ENCODE results near the gene SMIM3.

The SMIM3 gene

GRCh38 chr5:150780187-150780692, 1.7 kb downstream of the SMIM3 start:
- CTCF ChIA-PET: interaction anchor here (0.8 to 4.3 kb wide), 6 partner anchors 9 to 211 kb away, joined by 3 to 40 read pairs (median 8); partner anchors contain the start of gene IRGM
- peak overlapping the region; percentile 91 for H3K4me3 ChIP-seq (ENCODE audit: low read depth, low read length)
- TF ChIP-seq, protein P1, sequence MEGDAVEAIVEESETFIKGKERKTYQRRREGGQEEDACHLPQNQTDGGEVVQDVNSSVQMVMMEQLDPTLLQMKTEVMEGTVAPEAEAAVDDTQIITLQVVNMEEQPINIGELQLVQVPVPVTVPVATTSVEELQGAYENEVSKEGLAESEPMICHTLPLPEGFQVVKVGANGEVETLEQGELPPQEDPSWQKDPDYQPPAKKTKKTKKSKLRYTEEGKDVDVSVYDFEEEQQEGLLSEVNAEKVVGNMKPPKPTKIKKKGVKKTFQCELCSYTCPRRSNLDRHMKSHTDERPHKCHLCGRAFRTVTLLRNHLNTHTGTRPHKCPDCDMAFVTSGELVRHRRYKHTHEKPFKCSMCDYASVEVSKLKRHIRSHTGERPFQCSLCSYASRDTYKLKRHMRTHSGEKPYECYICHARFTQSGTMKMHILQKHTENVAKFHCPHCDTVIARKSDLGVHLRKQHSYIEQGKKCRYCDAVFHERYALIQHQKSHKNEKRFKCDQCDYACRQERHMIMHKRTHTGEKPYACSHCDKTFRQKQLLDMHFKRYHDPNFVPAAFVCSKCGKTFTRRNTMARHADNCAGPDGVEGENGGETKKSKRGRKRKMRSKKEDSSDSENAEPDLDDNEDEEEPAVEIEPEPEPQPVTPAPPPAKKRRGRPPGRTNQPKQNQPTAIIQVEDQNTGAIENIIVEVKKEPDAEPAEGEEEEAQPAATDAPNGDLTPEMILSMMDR (IDR thresholded peaks at IDR 0.05; ENCODE audit: insufficient read depth, low read length, missing control alignments): no peak
- POLR2A ChIA-PET: interaction anchor here (0.5 to 4.1 kb wide), 2 partner anchors 9 to 1489 kb away, joined by 3 to 35 read pairs; no protein-coding TSS in a partner anchor
- DNase-seq (ENCODE audit: low read depth, low spot score): no peak

DNA sequence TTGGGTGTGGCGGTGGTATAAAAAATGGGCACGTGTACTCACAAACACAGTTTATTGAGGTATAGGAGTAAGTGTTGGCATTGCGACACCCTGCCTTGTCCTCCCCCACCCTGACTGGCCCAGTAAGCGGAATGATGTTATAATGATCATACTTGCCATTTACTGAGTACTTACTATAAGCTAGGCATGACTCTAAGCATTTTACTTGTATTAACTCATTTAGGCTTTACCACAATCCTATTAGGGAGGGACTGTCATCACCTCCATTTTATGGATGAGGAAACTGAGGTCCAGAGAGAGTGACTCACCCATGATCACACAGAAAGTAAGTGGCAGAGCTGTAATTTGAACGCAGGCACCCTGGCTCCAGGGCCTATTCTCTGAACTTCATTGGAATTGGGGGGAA, 2.3 kb downstream of the SMIM3 start:
- POLR2A ChIA-PET: interaction anchor here (0.6 to 4.1 kb wide), 4 partner anchors 9 to 161 kb away, joined by 3 to 35 read pairs (median 10); partner anchors contain the start of genes DCTN4 and RBM22
- DNase-seq (ENCODE audit: low read depth, low spot score): no peak
- CTCF ChIA-PET: interaction anchor here (1.4 to 4.3 kb wide), 3 partner anchors 8 to 66 kb away, joined by 3 to 40 read pairs (median 13); partner anchors contain the start of gene IRGM
- TF ChIP-seq, protein P1 (IDR thresholded peaks at IDR 0.05; ENCODE audit: insufficient read depth, low read length, missing control alignments): no peak
- peak overlapping the region; percentile 91 for H3K4me3 ChIP-seq (ENCODE audit: low read depth, low read length)

- H3K4me3 ChIP-seq (ENCODE audit: low read depth, low read length): peak overlapping the region; percentile 35
- CTCF ChIA-PET: interaction anchor here (1.2 to 4.3 kb wide), 3 partner anchors 7 to 65 kb away, joined by 3 to 40 read pairs (median 13); no protein-coding TSS in a partner anchor
- DNase-seq (ENCODE audit: low read depth, low spot score): peak; percentile 93
- POLR2A ChIA-PET: interaction anchor here (0.6 to 4.1 kb wide), 6 partner anchors 8 to 342 kb away, joined by 3 to 35 read pairs (median 5); partner anchors contain the start of genes DCTN4, RBM22 and RPS14
- TF ChIP-seq, protein P1 (IDR thresholded peaks at IDR 0.05; ENCODE audit: insufficient read depth, low read length, missing control alignments): no peak
Measured at GRCh38 chr5:150781706-150782614, 3.4 kb downstream of the SMIM3 start.

DNA sequence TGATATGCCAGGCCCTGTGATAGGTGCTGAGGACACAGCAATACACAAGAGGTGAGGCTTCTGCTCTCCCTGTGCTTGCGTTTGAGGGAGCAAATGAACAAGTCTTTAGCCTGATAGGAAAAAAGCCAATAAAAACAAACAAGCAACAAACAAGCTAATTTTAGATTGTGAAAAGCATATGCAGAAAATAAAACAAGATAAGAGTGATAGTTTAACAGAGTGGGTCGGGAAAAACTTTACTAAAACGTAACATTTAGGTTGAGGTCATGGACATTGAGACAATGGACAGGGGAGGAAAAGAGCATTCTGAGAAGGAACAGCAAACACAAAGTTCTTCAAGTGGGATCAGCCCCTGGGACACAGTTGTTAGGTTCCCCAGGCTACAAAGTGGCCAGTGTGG, 4.3 kb downstream of the SMIM3 start:
- POLR2A ChIA-PET: interaction anchor here (0.6 to 2.3 kb wide), 3 partner anchors 9 to 341 kb away, joined by 3 to 13 read pairs (median 3); partner anchors contain the start of gene DCTN4
- TF ChIP-seq, protein P1 (IDR thresholded peaks at IDR 0.05; ENCODE audit: insufficient read depth, low read length, missing control alignments): no peak
- CTCF ChIA-PET: interaction anchor here (1.2 to 4.3 kb wide), 4 partner anchors 13 to 82 kb away, joined by 3 to 40 read pairs (median 8); partner anchors contain the start of gene RBM22
- no peak for DNase-seq (ENCODE audit: low read depth, low spot score)
- H3K4me3 ChIP-seq (ENCODE audit: low read depth, low read length): no peak overlapping the region

DNA sequence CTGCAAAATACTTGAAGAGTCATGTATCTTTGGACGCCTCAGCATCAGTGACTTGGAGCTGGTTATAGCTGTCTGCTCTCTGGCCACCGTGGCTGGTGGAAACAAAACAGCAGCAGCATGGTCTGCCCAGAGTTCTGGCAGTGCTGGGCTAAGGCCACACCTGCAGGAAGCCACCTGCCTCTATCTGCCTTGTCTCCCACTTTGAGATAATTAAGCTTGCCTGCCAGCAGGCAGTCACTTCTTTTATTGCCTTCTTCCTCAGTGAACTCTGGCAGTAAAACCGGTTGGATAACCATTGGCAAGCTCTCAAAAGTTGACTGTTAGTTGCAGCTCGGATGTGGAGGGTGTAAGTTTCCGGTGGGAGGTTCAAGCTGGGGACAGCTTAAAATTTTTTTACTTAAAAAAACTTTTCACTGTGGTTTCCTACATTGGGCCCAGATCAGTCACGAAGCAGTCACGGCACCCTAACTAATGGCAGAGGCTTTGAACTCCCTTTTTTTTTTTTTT, 4.9 kb downstream of the SMIM3 start:
- TF ChIP-seq, protein P1 (IDR thresholded peaks at IDR 0.05; ENCODE audit: insufficient read depth, low read length, missing control alignments): no peak
- ChIA-PET CTCF (interaction anchor here (0.9 to 4.3 kb wide), 4 partner anchors 13 to 222 kb away, joined by 3 to 40 read pairs (median 8); partner anchors contain the start of gene RBM22), POLR2A (interaction anchor here (0.7 to 1.2 kb wide), 5 partner anchors 9 to 338 kb away, joined by 3 to 4 read pairs (median 4); partner anchors contain the start of gene DCTN4)
- DNase-seq (ENCODE audit: low read depth, low spot score): peak; percentile 89
- no peak overlapping the region; the same call in 1 of the 2 replicates for H3K4me3 ChIP-seq (ENCODE audit: low read depth, low read length)
